Measurements from ENCODE around the gene MAOA.

- TF ChIP-seq CTCF (IDR thresholded peaks at IDR 0.05): no peak
- no peak for TF ChIP-seq EZH2 (IDR thresholded peaks at IDR 0.05; ENCODE audit: borderline replicate concordance, insufficient read depth, low read depth, low read length, poor library complexity, severe bottlenecking)
Observed at GRCh38 chrX:43629229-43629628, 26.9 kb upstream of the MAOA start.
